GM10266 (cell line): ENCODE measurements around the gene BCAS3.

Experiments used
- DNase-seq: peaks from one replicate; pipeline ENCODE4 v3.0.0; 2012; ENCODE audit errors: extremely low spot score
- CTCF ChIP-seq: IDR thresholded peaks from 2 replicates; pipeline ENCODE4 v1.5.1; 2012; ENCODE audit warnings: mild to moderate bottlenecking, low read depth; ENCODE audit not compliant: control insufficient read depth, insufficient read depth; ENCODE audit errors: missing control alignments

The BCAS3 gene

GRCh38 chr17:61149862-61150362 lies 472.3 kb downstream of the BCAS3 start:
- DNase-seq, result no peak
- TF ChIP-seq CTCF, result no peak

DNA sequence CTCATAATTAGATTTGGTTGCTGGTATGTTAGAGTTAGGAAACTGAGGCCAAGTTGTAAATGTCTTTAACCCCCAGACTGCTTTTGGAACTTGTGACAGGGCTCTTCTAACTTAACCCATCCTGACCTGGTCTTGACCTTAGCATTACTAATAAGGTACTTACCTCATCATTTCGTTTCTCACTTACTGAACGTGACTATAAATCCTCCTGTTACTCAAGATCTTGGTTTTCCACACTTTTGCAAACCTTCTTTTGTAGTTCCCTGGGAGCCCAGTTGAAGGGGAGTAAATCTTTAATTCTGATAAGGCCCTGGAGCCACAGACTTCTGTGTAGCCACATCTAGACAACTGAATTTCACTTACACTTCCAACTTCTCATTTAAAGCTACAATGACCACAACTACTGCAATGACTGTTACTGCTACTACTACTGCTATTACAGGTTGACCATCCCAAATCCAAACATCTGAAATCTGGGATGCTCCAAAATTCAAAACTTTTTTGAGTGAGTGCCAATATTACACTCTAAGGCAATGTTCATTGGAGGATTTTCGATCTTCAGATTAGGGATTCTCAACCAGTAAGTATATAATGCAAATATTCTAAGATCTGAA lies 473.1 kb downstream of the BCAS3 start:
- no peak for DNase-seq
- TF ChIP-seq CTCF, result no peak

GRCh38 chr17:61152898-61153297 lies 475.2 kb downstream of the BCAS3 start:
- DNase-seq, result no peak
- TF ChIP-seq CTCF, result no peak

- DNase-seq, result no peak
- TF ChIP-seq CTCF, result no peak
These were observed 478.1 kb downstream of the BCAS3 start for GRCh38 chr17:61155590-61156237.

GRCh38 chr17:61157246-61157886 lies 479.7 kb downstream of the BCAS3 start:
- no peak for DNase-seq

GRCh38 chr17:61158376-61158775 lies 480.7 kb downstream of the BCAS3 start:
- no peak for DNase-seq
- TF ChIP-seq CTCF, result no peak

More at GRCh38 chr17:61157246-61157886, 479.7 kb downstream of the BCAS3 start:
- no peak for TF ChIP-seq CTCF
